ENCODE results near the gene PKNOX1.
"Not testable (repeated sequence)": the region's sequence is repeated elsewhere in the genome, so short reads cannot be mapped to it uniquely, and the experiment has no call there.

PKNOX1 gene

DNA sequence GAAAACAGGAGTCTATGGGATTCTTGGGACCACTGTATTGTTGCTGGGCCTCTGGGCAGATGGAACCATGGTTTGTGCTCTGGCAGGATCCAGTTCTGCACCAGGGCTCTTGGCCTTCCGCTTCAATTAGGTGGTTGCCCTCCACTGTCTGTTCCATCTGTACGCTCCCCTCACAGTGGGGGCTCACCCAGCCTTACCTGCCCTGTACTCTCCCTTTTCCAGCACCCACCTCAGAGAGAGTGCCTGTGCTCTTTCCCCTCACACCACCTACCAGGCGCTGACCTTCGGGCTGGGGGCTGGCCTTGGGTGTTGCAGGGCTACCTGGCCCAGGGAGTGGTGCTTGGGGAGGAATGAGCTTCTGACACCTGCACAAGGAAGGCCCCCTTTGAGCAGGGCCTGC lies 7.5 kb downstream of the PKNOX1 start:
- DNase-seq (ENCODE audit: low read depth in 1 of 2, low spot score in 1 of 2), result no peak

GRCh38 chr21:42983103-42983502 lies 8.7 kb downstream of the PKNOX1 start:
- no peak for DNase-seq (ENCODE audit: low read depth in 1 of 2, low spot score in 1 of 2)

DNA sequence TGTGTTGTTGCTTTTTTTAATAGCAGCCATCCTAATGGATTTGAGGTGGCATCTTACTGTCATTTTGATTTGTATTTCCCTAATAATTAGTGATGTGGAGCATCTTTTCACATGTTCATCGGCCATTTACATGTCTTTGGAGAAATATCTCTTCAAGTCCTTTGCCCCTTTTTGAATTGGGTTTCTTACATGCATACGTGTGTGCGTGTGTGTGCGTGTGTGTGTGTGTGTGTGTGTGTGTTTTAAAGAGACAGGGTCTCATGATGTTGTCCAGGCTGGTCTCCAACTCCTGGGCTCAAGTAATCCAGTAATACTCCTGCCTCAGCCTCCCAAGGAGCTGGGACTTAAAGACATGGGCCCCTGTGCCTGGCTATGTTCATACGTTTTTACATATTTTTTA lies 9.5 kb downstream of the PKNOX1 start:
- no peak for DNase-seq (ENCODE audit: low read depth in 1 of 2, low spot score in 1 of 2)

DNA sequence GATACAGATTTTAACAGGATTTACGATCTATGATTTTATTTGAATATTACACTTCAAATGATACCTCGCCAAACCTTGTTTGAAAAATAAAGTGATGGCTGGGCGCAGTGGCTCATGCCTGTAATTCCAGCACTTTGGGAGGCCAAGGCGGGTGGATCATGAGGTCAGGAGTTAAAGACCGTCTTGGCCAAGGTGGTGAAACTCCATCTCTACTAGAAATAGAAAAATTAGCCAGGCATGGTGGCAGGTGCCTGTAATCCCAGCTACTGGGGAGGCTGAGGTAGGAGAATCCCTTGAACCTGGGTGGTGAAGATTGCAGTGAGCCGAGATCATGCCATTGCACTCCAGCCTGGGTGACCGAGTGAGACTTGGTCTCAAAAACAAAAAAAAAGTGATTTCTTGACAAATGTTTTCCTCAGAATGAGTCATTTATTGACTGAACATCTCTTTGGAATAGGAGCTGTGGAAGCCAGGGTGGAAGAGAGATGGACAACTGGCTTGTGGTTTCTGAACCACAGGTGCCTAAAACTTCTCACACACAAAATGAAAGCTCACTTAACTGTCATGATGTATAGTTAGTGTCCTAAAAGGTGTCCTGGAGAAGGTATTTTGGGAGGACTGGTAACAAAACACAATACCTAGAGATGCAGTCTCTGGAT lies 11.9 kb downstream of the PKNOX1 start:
- DNase-seq (ENCODE audit: low read depth in 1 of 2, low spot score in 1 of 2), result no peak

DNA sequence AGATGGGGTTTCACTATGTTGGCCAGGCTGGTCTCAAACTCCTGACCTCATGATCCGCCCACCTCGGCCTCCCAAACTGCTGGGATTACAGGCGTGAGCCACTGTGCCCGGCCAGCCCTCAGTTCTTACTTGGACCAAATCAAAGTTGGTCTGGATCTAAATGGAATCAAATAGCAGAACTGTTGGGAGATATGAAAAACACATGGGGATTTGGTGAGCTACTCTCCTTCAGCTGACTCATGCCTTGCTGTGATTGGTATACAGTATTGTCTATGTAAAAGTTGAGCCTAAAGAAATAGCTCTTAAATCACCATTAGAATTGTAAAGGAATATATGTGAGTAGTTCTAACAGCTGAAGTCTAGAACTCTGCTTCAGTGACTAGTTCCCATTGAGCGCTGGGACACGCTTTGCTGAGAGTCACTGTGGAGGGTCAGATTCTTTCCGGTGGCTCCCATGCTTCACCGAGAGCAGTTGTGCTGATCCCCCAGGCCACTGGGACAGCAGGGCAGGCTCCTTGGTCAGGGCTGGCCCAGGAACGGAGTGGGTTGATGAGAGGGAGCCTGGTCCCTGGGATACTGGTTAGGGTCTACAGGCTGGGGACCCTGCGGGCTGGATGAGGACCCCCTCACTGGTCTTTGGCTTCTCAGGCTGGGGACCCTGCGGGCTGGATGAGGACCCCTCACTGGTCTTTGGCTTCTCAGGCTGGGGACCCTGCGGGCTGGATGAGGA lies 14.0 kb downstream of the PKNOX1 start:
- no peak for DNase-seq (ENCODE audit: low read depth in 1 of 2, low spot score in 1 of 2)

GRCh38 chr21:42989370-42989769 lies 15.0 kb downstream of the PKNOX1 start:
- DNase-seq (ENCODE audit: low read depth in 1 of 2, low spot score in 1 of 2), result not testable (repeated sequence)

- no peak for DNase-seq (ENCODE audit: low read depth in 1 of 2, low spot score in 1 of 2)
Measured at GRCh38 chr21:42989816-42990650, 15.7 kb downstream of the PKNOX1 start.

DNA sequence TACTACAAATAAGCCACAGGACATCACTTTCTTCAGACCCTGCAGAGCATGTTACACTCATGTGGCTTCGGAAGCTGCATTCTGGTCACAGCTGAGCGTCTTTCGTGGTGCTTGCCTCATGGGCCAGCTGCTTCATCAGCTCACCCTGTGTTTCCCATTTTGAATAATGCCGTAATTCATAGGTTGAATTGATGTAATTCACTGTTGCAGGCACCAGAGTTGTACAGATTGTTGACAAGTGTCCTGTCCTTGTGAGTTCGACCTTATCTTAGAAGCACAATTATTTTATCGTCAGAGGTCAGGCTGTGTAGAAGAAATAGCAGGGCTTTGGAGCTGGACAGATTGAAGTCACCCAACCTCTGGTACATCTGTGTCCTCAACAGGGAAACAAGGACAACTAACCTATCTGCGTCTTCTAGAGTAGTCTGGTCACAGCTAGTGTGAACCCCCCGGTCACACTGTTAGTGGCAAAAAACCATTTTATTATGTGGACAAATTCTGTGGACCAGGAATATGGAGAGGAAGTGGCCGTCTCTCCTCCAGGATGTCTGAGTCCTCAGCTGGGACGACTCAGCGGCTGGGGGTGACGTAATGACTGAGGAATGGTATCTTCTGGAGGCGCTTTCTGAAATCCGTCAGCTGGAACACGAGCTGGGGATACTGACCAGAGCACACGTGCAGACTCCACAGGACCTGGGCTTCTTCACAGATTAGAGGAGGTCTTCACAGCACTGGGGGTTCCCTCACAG lies 17.8 kb downstream of the PKNOX1 start:
- no peak for DNase-seq (ENCODE audit: low read depth in 1 of 2, low spot score in 1 of 2)

- no peak for DNase-seq (ENCODE audit: low read depth in 1 of 2, low spot score in 1 of 2)
Measured at GRCh38 chr21:42993051-42993712, 18.8 kb downstream of the PKNOX1 start.

DNA sequence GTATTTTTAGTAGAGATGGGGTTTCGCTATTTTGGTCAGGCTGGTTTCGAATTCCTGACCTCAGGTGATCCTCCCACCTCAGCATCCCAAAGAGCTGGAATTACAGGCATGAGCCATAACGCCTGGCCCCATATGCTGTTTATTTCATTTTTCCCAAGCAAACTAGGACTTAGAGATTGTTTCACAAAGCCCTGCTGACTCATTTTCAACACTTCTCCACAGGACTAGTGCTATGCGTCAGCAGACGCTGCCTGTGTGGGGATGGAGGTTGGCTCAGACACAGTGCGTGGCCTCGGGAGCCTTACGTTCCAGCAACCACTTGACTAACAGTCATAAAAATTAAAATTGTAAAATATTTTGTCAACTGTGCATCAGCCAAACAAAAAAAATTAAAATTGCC lies 22.7 kb downstream of the PKNOX1 start:
- no peak for DNase-seq (ENCODE audit: low read depth in 1 of 2, low spot score in 1 of 2)

DNA sequence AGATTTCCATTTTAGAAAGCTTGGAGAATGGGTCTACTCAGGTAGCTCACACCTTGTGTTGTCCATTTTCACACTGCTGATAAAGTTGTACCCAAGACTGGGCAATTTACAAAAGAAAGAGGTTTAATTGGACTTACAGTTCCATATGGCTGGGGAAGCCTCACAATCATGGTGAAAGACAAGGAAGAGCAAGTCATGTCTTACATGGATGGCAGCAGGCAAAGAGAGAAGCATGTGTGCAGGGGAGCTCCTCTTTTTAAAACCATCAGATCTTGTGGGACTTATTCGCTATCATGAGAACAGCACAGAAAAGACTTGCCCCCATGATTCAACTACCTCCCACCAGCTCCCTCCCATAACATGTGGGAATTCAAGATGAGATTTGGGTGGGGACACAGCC lies 23.6 kb downstream of the PKNOX1 start:
- not testable (repeated sequence) for DNase-seq (ENCODE audit: low read depth in 1 of 2, low spot score in 1 of 2)

GRCh38 chr21:42999152-42999551 lies 24.8 kb downstream of the PKNOX1 start:
- not testable (repeated sequence) for DNase-seq (ENCODE audit: low read depth in 1 of 2, low spot score in 1 of 2)

GRCh38 chr21:43000041-43000440 lies 25.7 kb downstream of the PKNOX1 start:
- DNase-seq (ENCODE audit: low read depth in 1 of 2, low spot score in 1 of 2), result not testable (repeated sequence)

- DNase-seq (ENCODE audit: low read depth in 1 of 2, low spot score in 1 of 2), result no peak
Measured at GRCh38 chr21:43001316-43001715, 27.0 kb downstream of the PKNOX1 start.

DNA sequence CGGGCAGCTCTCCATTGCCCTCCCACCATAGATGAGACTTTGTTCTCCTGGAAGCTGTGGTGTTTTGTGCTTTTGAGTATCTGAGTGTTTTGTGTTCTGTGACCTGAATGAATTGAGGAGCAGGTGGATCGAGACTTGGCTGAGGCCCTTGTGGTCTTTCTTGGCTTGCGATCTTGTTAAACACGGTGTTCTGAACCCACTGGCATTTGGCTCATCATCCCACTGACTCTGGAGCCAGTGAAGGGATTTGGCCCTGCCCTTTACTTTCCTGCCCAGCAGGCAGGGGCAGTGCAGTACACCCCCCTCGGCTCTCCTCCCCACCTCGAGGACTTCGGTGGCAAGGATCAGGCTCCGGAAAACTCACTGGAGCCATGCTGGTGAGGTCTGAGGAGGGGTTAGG lies 30.6 kb downstream of the PKNOX1 start:
- DNase-seq (ENCODE audit: low read depth in 1 of 2, low spot score in 1 of 2), result no peak

DNA sequence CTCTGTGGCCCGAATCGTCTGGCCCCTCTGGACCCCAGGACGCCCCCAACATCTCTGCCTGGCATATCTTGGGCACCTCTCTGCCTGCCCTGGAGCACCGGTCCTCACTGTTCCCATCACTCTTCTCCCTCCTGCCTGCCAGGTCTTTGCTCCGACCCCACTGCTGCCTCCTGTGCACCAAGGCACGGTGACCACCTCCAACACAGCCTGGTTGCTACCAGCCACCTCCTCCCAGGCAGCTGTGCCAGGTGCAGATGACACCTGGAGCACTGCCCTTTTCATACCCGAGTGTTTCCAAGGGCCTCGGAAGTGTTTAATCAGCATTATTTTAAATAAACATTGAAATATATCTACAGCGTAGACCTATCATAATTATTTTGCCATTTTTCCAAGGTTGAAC lies 31.3 kb downstream of the PKNOX1 start:
- no peak for DNase-seq (ENCODE audit: low read depth in 1 of 2, low spot score in 1 of 2)

DNA sequence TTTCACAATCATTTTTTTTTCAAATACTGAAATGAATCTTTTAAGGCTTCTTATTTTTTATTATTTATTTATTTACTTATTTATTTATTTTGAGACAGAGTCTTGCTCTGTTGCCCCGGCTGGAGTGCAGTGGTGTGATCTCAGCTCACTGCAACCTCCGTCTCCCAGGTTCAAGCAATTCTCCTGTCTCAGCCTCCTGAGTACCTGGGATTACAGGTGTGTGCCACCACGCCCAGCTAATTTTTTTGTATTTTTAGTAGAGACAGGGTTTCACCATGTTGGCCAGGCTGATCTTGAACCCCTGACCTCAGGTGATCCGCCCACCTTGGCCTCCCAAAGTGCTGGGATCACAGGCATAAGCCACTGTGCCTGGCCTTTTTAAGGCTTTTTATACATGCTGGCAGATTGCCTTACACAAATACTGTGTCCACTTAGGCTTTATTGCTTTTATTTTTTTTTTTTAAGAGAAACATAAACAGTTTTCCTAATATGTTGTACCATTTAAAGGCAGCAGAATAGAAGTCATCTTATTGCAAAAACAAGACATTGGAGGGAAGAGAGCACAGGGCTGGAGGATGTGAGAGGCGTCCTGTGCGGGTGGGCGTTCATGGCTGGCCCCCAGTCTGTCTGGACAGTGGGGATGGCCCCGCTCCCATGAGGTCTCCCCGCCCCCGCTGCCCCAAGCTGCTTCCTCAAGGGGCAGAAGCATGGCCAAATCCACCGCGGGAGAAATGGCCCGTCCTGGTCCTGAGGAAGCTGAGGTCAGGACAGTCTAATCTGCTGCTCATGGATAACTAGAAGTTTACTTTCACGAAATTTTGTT lies 31.9 kb downstream of the PKNOX1 start:
- not testable (repeated sequence) for DNase-seq (ENCODE audit: low read depth in 1 of 2, low spot score in 1 of 2)

DNA sequence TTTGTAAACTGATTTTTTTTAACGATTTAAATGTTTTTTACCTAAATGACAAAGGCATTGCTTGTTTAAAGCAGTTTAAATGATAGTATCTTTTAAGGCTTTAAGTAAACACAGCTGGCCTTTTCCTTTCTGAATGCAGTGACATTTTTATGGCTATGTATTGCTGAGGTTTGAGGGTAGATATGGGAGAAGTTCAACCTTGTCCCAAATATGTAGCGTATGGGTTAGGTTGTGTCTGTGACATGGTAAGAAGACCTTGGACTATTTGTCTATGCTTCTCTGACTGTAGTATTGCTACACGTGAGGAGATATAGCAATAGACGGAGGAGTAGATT lies 32.5 kb downstream of the PKNOX1 start:
- DNase-seq (ENCODE audit: low read depth in 1 of 2, low spot score in 1 of 2), result no peak

DNA sequence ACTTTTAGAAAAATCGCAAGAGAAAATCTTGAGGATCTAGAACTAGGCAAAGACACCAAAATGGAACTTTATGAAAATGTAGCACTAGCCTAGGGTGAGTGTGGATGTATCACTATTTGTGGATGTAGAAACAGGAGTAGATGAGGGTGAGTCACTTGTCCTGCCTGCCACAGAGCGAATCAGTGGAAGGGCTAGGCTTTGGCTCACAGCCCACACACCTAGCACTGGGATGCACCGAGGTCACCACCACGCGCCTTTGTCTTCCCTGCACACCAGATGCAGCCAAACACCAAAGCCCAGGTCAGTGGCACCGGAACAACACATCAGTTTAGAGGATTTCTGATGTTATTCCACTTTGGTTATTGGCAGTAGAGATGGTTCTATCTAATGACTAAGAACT lies 38.2 kb downstream of the PKNOX1 start:
- DNase-seq (ENCODE audit: low read depth in 1 of 2, low spot score in 1 of 2), result no peak

- DNase-seq (ENCODE audit: low read depth in 1 of 2, low spot score in 1 of 2), result no peak
Measured at GRCh38 chr21:43015906-43016540, 41.7 kb downstream of the PKNOX1 start.

Data from activated CD4-positive, alpha-beta T cell treated with anti-CD3 and anti-CD28 coated beads, Interleukin-2, amount 50 U/mL, for 24 hours (primary cell).